ENCODE data around the gene SCAF4.
A peak's percentile ranks its signal among the peaks of the same experiment; 100 is the strongest.

Gene SCAF4

GRCh38 chr21:31731056-31731856 is 662 bp downstream of the SCAF4 start:
- in situ Hi-C loops (cut with HindIII; ENCODE audit: low sequenced_read_pairs) = no loop called here
- peak overlapping the region; percentile 82 for H3K4me3 ChIP-seq (ENCODE audit: low read depth, low read length)
- DNase-seq (ENCODE audit: low read depth) = no peak
- no peak for TF ChIP-seq CTCF (IDR thresholded peaks at IDR 0.05; ENCODE audit: low read depth, low read length, missing control alignments)

GRCh38 chr21:31730712-31731055 is 1.2 kb downstream of the SCAF4 start:
- peak overlapping the region; percentile 82 for H3K4me3 ChIP-seq (ENCODE audit: low read depth, low read length)
- no peak for TF ChIP-seq CTCF (IDR thresholded peaks at IDR 0.05; ENCODE audit: low read depth, low read length, missing control alignments)
- DNase-seq (ENCODE audit: low read depth) = no peak
- in situ Hi-C loops (cut with HindIII; ENCODE audit: low sequenced_read_pairs) = no loop called here

GRCh38 chr21:31729622-31730343 is 2.1 kb downstream of the SCAF4 start:
- DNase-seq (ENCODE audit: low read depth) = no peak
- in situ Hi-C loops (cut with HindIII; ENCODE audit: low sequenced_read_pairs) = no loop called here
- TF ChIP-seq CTCF (IDR thresholded peaks at IDR 0.05; ENCODE audit: low read depth, low read length, missing control alignments) = no peak
- peak overlapping the region; percentile 82 for H3K4me3 ChIP-seq (ENCODE audit: low read depth, low read length)

- no peak for TF ChIP-seq CTCF (IDR thresholded peaks at IDR 0.05; ENCODE audit: low read depth, low read length, missing control alignments)
- in situ Hi-C loops (cut with HindIII; ENCODE audit: low sequenced_read_pairs) = no loop called here
- no peak for DNase-seq (ENCODE audit: low read depth)
- H3K4me3 ChIP-seq (ENCODE audit: low read depth, low read length) = no peak overlapping the region
These were observed 3.0 kb downstream of the SCAF4 start for GRCh38 chr21:31728952-31729351.

GRCh38 chr21:31728191-31728590 is 3.7 kb downstream of the SCAF4 start:
- no peak overlapping the region for H3K4me3 ChIP-seq (ENCODE audit: low read depth, low read length)
- in situ Hi-C loops (cut with HindIII; ENCODE audit: low sequenced_read_pairs) = no loop called here
- DNase-seq (ENCODE audit: low read depth) = no peak
- TF ChIP-seq CTCF (IDR thresholded peaks at IDR 0.05; ENCODE audit: low read depth, low read length, missing control alignments) = no peak

- no peak for DNase-seq (ENCODE audit: low read depth)
- H3K4me3 ChIP-seq (ENCODE audit: low read depth, low read length) = no peak overlapping the region
- in situ Hi-C loops (cut with HindIII; ENCODE audit: low sequenced_read_pairs) = no loop called here
- no peak for TF ChIP-seq CTCF (IDR thresholded peaks at IDR 0.05; ENCODE audit: low read depth, low read length, missing control alignments)
These were observed 4.7 kb downstream of the SCAF4 start for GRCh38 chr21:31727181-31727580.
